HG03135 (cell line): Measurements from ENCODE around the gene AFDN.

Experiments used
- ATAC-seq: cut with Tn5 transposase; IDR thresholded peaks from one replicate; pipeline ENCODE4 v1.9.1; 2021; ENCODE audit warnings: mild to moderate bottlenecking, moderate library complexity; ENCODE audit not compliant: unreplicated experiment

The AFDN gene, protein sequence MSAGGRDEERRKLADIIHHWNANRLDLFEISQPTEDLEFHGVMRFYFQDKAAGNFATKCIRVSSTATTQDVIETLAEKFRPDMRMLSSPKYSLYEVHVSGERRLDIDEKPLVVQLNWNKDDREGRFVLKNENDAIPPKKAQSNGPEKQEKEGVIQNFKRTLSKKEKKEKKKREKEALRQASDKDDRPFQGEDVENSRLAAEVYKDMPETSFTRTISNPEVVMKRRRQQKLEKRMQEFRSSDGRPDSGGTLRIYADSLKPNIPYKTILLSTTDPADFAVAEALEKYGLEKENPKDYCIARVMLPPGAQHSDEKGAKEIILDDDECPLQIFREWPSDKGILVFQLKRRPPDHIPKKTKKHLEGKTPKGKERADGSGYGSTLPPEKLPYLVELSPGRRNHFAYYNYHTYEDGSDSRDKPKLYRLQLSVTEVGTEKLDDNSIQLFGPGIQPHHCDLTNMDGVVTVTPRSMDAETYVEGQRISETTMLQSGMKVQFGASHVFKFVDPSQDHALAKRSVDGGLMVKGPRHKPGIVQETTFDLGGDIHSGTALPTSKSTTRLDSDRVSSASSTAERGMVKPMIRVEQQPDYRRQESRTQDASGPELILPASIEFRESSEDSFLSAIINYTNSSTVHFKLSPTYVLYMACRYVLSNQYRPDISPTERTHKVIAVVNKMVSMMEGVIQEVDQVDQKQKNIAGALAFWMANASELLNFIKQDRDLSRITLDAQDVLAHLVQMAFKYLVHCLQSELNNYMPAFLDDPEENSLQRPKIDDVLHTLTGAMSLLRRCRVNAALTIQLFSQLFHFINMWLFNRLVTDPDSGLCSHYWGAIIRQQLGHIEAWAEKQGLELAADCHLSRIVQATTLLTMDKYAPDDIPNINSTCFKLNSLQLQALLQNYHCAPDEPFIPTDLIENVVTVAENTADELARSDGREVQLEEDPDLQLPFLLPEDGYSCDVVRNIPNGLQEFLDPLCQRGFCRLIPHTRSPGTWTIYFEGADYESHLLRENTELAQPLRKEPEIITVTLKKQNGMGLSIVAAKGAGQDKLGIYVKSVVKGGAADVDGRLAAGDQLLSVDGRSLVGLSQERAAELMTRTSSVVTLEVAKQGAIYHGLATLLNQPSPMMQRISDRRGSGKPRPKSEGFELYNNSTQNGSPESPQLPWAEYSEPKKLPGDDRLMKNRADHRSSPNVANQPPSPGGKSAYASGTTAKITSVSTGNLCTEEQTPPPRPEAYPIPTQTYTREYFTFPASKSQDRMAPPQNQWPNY (N-terminal part only)

DNA sequence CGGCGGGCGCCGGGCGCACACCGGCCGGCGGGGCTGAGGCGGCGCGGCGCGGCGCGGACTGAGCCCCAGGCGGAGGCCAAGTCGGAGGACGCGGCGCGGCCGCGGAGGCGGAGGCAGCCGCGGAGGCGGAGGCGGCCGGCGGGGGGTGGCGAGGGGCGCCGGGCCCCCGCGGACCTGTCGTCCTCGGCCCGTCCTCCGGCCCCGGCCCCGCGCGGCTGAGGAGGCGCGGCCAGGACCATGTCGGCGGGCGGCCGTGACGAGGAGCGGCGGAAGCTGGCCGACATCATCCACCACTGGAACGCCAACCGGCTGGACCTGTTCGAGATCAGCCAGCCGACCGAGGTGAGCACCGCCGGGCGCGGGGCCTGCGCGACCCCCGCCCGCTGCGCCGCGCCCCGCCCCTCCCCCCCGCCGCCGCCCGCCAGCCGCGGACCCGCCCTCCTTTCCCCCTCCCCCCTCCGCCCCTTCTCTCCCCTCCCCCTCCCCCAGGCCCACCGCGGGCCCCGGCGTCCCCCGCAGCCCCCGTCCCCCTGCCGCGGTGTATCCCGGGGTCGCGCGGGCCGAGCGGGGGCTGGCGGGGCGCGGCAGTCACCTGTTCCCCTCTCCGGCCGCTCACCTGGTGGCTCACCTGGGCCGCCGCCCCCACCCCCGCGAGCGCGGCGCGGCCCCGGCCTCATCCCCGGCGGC lies at the start of gene AFDN:
Gene AFDN, plus strand, starts transcription at position 16 of the 687 bp plus-strand sequence. Its CDS starts 222 bp downstream, at position 238.
- ATAC-seq: peak; percentile 39

DNA sequence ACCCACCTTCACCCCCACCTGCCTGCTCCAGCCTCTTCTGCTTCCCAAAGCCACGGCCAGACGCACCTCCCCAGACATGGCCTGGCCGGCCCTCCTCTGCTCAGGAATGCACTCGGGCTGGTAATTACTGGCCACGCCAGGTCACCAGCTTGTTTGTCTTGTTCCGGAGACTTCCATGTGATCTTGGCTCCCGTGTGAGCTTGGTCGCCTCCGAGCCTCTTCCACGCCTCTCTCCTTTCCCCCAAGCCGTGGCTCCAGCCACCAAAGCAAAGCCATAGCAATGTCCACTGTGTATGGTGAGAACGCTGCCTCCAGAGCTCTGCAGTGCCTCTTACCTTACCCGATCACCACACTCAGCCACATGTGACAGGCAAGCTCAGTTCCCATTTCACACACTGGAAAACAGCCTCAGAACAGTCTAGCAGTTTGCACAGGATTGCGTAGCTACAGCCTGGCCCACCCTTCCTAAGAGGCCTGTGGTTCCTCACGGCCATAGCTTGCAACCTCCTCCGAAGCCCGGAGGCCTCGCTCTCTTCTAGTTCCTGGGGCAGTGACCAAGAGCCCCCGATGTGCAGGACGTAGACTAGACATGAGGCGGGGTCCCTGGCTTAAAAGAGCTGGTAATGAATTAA lies 48.1 kb upstream of the AFDN start:
- ATAC-seq: no peak

DNA sequence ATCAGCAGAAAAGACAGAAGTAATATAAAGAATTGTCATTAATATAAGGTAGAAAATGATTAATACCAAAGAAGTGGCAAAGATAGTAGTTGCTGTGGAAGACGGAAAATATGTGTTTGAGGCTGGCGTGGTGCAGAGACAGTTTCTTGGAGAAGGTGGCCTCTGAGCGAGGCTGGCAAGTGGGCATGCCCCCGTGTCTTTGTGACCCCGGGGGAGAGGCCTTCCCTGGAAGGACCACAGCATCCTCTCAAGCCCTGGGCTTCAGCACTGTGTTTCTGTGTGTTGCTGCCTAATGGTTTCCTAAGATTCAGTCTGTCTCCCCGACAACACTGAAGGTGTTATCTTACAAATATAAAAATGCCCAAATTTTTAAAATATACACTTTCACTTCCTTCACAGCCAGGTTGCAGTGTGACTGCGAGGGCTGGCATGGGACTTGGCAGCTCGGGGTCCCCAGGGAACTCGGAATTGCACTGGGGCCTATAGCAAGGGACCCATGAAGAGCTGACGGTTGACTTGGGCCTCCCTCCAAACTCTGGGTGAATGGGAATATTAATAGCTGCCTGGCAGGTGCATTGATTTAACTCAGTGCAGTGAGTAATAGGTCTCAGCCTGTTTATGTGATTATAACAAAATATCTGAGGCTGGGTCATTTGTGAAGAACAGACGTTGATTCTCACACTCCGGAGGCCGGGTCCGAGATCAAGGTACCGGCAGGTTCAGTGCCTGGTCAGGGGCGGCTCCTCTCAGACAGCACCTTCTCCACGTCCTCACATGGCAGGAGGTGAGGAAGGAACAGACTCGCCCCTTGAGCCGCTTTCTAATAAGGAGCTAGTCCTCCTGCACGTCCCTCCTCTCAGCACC lies 47.4 kb upstream of the AFDN start:
- no peak for ATAC-seq

DNA sequence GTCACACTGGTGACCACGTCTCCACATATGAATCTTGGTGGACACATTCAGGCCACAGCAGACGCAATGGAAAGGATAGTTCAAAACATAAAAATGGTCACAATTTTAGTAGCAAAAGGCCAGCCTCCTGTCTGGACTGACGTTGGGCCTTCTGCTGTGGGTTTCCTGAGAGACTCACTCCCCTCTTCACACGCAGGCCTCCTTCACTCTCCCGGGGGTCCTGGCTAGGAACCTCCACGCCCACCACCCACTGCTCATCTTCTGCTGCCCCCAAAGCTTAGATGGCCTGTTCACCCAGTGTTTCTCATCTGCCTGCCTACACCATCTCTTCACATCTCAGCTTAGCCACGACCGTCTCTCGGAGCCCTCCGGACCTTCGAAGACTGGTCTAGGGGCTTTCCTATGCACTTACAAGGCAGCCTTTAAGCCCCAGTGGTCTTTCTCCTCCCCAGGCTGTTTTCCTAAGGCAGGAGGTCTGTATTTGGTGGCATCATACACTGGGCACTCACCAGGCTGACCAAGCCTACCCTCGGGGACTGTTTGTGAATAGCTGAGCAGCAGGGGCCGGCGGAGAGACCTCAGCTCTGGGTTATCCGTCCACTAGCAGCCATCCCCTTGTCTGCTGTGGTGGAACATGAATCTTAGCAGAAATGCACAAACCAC lies 46.6 kb upstream of the AFDN start:
- no peak for ATAC-seq

DNA sequence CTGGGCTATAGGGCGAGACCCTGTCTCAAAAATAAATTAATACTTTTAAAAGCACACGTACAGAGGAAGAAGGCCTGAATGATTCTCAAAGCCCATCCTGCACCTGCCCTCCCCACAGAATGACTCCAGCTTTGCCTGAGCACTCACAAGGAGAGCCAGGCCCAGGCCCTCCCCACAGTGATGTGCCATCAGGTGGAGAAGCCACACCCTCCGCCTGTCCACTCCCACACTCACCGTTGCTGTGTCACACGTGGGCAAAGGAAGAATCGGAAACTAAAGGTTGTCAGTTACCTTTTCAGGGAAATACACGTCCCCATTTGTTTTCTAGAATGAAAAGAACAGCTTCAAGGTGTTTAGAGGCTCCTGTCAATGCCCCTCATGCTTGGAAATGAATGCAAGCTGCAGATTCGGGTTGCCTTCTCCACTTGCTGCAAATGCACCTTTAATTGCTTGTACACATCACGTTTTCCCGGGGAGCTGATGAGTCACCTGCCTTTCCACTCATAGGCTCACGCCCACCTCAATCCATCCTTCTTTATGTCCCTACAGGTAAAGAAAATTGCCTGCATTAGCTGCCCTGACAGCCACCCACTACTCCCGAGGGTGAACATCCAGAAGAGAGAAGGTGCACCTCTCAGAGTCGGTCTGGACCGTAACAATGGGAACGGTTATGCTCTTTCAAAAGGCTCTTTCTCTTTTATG lies 45.5 kb upstream of the AFDN start:
- no peak for ATAC-seq

DNA sequence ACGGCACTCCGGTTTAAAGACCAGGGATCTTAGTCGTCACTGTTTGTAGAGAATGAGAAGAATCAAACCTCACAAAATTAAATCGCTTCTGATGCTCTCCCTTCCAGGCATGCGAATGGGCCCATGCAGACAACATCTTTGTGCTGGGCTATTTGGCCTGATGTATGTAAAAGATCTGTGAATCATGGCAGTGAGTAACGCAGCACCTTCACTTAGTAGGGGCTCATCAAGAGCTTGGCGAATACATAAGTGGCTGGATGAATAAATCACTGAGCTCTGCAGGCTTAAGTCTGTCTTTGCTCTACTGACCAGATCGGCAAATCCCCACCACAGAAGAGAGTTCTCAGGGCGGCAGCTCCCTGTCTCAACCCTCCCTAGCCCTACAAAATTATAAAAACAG lies 44.8 kb upstream of the AFDN start:
- no peak for ATAC-seq

DNA sequence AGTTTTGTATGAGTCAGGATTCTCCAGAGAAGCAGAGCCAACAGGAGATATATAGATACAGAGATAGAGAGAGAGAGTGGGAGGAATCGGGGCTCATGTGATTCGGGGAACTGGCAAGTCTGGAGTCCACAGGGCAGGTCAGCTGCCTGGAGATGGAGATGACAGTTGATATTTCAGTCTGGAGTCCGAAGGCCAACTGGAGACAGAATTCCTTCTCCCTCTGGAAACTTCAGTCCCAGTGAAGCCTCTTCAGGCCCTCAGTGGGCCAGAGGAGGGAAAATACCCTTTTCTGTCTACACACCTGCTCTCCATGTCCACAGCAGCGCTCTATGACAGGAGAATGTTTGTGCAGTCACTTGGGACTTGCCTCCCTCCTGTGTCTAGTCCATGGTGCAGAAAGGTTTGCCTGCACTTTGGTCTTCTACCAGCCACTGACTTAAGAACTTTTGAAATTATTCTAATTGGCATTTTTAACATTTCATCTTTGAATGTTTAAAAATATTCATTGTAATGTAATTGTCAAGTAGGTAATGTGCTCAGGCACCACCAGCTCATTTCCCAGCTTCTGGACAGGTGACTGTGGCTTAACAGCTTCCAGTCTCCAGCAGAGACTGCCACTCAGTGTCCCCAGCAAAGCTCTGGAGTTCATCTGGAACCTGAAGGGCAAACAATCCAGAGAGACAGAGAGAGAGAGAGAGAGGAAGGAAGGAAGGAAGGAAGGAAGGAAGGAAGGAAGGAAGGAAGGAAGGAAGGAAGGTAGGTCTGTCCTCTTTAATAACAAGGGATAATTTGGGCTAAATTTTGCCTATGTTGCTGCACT lies 43.8 kb upstream of the AFDN start:
- no peak for ATAC-seq

DNA sequence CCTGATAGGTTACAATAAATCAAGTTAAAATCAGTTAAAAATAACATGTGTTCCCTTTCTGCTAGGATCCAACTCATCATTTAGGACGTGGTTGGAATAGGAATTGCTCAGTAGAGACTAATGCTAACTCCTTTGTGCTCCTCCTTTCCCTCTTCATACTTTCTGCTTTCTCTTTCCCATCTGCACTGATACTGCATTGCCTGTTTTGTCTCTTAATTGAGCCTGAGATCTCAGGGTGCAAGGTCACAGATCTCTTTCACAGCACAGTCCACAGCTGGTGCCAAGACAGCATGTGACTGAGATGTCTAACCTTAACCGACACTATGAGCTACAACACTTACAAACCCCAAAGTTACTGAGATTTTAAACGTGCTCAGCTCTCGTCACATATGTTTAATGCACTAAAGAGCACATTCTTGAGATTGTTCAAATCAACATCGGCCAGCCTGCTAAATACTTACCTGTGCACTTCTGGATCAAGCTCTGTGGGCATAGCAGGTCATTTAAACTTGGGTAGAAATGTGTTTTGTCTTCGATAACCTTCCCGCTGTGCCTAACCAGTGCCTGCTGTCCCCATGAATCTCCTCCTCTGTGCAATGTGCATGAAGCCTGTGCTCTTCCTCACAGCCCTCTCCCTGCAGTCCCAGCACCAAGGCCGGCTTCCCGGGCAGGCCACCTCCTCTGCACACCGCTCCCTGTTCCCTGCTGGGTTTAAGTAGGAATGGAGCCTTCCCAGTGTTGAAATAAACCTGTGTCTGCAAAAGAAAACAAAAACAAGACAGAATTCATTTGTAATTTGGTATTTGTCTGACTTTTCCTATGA lies 39.6 kb upstream of the AFDN start:
- no peak for ATAC-seq

DNA sequence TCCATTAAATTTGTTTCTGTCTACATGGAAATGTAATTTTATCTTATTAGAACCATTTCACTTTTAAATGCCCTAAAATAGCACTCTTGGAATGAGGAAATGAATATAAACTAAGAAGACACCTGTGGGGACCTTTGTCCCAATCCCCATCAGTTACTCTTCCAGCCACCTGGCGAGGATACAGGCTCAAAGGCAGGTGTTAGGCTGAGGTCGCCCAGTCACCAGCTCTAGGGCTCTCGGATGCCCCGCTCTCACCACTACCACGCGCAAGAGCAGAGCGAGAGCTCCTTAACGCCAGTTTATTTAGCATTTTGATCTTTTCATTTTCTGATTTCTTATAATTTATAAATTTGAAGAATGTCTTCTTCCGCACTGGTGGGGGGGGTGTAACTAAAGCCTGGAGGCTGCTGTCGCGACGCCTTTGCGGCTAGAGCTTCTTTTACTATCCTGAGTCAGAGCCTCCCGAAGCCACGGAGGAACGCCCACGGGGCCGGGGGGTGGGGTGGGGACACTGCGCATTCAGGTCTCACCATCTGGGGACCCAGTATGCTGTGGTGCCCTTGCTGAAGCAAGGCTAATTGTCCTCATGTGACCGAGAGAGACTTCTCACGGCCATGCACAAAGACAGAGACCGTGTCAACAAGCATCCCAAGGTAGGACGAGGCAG lies 38.7 kb upstream of the AFDN start:
- ATAC-seq: no peak

DNA sequence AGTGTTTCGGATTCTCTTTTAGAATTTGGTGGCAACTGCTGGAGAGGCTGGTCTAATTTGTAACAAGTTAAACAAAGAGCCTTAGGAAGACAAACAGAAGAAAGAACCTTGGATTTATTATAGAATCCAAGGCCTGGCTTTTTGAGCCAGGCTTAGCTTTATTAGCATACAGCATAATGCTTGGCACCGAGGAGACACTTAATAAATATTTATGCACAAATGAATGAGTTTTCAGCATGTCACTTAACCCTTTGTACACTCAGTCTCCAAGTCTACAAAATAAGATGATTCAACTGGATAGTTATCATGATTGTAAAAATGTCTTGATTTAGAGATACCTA lies 38.2 kb upstream of the AFDN start:
- ATAC-seq: no peak

DNA sequence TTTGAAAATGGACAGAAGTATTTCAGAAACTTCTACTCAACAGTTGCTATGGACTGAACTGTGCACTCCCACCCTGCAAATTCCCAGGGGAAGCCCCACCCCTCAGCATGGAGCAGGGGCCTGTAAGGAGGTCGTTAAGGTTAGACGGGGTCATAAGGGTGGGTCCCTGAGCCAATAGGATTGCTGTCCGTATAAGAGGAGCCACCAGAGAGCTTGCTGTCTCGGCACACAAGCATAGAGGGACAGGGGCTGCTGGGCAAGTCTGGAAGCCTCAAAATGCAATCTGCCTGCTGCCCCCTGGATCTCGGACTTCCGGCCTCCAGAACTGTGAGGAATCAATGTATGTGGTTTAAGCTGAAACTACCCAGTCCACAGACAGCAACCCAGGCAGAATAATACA lies 37.4 kb upstream of the AFDN start:
- no peak for ATAC-seq

DNA sequence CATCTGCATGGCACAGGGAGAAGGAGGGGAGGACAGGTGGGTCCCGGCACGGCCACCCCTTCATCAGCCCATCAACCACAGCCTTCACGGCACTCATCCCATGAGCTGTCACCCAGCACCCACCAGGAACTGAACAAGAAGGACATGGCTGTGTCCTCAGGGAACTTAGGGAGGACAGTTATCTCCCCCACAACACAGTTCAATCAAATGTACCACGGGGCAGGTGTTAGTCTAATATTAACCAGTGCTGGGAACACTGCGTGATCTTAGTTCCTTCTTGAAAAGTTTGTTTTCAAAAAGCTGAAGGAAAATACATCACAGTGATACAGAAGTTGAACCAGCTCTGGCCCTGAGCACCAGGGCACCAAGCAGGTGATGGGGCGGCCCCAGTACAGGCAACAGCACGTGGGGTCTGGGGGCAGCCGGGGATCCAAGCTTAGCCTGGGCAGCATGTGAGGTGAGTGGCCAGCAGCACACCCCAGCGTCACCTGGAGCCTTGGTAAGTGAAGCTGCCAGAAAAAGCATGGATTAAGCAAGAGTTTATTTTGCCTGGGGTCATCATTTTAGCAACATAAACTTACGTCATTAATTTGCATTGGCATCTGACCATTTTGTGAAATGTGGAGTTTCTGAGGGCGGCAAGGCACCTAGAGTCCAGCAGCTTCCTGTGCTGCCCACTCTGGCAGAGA lies 35.5 kb upstream of the AFDN start:
- no peak for ATAC-seq

DNA sequence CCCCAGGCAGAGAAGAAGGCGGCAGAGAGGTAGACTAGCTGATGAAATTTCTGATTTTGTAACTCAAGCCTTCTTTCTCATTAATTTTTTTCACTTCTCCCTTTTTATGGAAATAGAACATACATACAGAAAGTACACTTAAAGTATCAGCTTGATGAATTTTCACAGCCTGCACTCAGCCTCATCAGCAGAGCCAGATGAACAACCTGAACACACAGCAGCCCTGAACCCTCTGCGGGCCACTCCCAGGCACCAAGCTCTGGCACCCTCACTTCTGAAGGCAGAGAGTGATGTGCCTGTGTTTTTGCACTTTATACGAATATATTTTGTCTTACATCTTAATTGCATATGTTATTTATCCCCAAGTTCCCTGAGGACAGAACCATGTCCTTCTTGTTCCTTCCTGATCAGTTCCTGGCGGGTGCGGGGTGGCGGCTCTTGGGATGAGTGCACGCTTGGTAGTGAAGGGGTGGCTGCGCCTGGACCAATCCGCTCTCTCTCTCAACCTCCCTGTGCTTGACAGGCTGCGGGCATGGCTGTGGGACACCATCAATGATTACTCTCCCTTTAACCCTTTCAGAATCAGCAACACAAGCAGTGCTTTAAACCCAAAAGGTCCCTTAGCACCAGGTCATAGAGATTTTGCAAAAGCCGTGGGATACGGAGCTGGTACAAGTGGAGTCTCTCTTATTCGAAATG lies 34.8 kb upstream of the AFDN start:
- ATAC-seq: no peak

DNA sequence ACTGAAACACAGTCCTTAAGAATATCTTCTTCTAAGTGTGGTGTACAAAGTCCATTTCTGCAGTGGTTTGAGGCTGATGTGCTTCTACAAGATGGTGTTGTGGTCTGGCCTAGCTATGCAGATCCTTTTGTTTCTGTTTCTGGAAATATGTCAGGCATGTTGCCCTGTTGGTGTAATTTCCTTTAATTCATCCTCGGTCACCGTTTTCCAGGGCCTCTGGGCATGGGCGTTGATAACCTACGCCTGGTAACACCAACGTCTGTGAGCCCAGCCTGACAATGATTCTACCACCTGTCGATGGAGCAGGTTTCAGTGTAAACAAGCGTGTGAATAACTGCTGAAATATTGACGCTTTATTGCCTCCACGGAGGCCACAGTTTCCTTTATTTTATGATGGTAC lies 33.3 kb upstream of the AFDN start:
- ATAC-seq: no peak
